ENCODE results near the gene ANKRD12. TPM values are rescaled to one million over a fixed set of nuclear protein-coding genes. Genes with fewer than 3 reads are reported as not detected.

The ANKRD12 gene
- total and polyA plus RNA-seq, 4 donors = 2.7 to 59.7 (median 17.3) TPM

- Histone ChIP-seq H3K36me3 (ENCODE audit: control insufficient read depth in 4 of 4, insufficient read depth in 3 of 4, low read depth in 1 of 4, low read length in 3 of 4) (peaks cover 0 to 2% (median under 1%) of the 10 kb centered on the region in 4 donors), H3K27me3 (ENCODE audit: control insufficient read depth in 4 of 4, insufficient read depth in 4 of 4, low read length in 3 of 4) (no peaks in the 10 kb centered on the region), H3K9me3 (ENCODE audit: control insufficient read depth in 4 of 4, low read length in 3 of 4) (no peaks in the 10 kb centered on the region), H3K4me1 (ENCODE audit: control insufficient read depth in 4 of 4, insufficient read depth in 4 of 4, low read length in 3 of 4) (peaks cover 15 to 63% (median 34%) of the 10 kb centered on the region in 4 donors), H3K27ac (ENCODE audit: low read depth in 1 of 2, low read length in 2 of 2) (peak overlapping the region; percentile 95 to 99), H3K4me3 (ENCODE audit: low read depth in 1 of 3, low read length in 3 of 3) (peak overlapping the region; percentile 20 to 94 (median 61)), H3K9ac (ENCODE audit: low read depth in 1 of 2, low read length in 2 of 2) (peak overlapping the region in 1 of 2 donors; percentile 85)
- TF ChIP-seq, protein P1, sequence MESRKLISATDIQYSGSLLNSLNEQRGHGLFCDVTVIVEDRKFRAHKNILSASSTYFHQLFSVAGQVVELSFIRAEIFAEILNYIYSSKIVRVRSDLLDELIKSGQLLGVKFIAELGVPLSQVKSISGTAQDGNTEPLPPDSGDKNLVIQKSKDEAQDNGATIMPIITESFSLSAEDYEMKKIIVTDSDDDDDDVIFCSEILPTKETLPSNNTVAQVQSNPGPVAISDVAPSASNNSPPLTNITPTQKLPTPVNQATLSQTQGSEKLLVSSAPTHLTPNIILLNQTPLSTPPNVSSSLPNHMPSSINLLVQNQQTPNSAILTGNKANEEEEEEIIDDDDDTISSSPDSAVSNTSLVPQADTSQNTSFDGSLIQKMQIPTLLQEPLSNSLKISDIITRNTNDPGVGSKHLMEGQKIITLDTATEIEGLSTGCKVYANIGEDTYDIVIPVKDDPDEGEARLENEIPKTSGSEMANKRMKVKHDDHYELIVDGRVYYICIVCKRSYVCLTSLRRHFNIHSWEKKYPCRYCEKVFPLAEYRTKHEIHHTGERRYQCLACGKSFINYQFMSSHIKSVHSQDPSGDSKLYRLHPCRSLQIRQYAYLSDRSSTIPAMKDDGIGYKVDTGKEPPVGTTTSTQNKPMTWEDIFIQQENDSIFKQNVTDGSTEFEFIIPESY (IDR thresholded peaks at IDR 0.05) = no peak
- TF ChIP-seq TAF1 (conservative IDR thresholded peaks at IDR 0.05) (no peak), HNF4A (conservative IDR thresholded peaks at IDR 0.05) (no peak)
- no peak for DNase-seq (ENCODE audit: low spot score)
- 45% methylated on average over 3 of the region's 3 CpGs for WGBS
Measured at GRCh38 chr18:9105420-9105819, 31.2 kb upstream of the ANKRD12 start.

DNA sequence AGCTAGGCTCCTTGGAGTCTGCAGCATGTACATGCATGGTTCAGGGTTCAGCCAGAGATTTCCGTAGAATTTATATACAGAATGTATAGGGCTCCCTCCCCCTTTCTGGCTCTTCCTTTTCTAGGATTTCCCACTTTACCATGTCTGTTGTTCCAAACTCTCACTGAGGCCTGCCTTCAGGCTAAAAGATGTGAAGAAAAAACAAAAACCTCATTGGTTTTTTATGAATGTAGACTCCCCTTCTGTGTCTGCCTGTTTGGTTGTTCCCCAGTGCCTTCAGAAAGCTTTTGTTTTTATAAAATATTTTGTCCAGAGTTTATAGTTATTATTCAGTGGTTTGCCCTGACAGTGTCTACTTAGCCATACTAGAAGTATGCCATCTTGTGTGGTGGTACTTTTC lies 30.5 kb upstream of the ANKRD12 start:
- WGBS = 48% methylated on average over 1 of the region's 1 CpG

More for the DNA sequence above, 30.5 kb upstream of the ANKRD12 start:
- Histone ChIP-seq H3K4me3 (ENCODE audit: low read depth in 1 of 3, low read length in 3 of 3) (peak overlapping the region in 1 of 3 donors; percentile 61), H3K9me3 (ENCODE audit: control insufficient read depth in 4 of 4, low read length in 3 of 4) (no peaks in the 10 kb centered on the region), H3K9ac (ENCODE audit: low read depth in 1 of 2, low read length in 2 of 2) (peak overlapping the region in 1 of 2 donors; percentile 61), H3K4me1 (ENCODE audit: control insufficient read depth in 4 of 4, insufficient read depth in 4 of 4, low read length in 3 of 4) (peaks cover 15 to 70% (median 37%) of the 10 kb centered on the region in 4 donors), H3K27me3 (ENCODE audit: control insufficient read depth in 4 of 4, insufficient read depth in 4 of 4, low read length in 3 of 4) (no peaks in the 10 kb centered on the region), H3K27ac (ENCODE audit: low read depth in 1 of 2, low read length in 2 of 2) (peak overlapping the region; percentile 67 to 95), H3K36me3 (ENCODE audit: control insufficient read depth in 4 of 4, insufficient read depth in 3 of 4, low read depth in 1 of 4, low read length in 3 of 4) (peaks cover 0 to 2% (median under 1%) of the 10 kb centered on the region in 4 donors)
- no peak for DNase-seq (ENCODE audit: low spot score)
- TF ChIP-seq RXRA (IDR thresholded peaks at IDR 0.05) = no peak
- TF ChIP-seq FOXA2 (IDR thresholded peaks at IDR 0.05) = no peak
- TF ChIP-seq MAX (IDR thresholded peaks at IDR 0.05) = no peak
- TF ChIP-seq FOXA1 (IDR thresholded peaks at IDR 0.05) = no peak
- no peak for TF ChIP-seq JUND (IDR thresholded peaks at IDR 0.05)
- no peak for TF ChIP-seq REST (IDR thresholded peaks at IDR 0.05)
- TF ChIP-seq ATF3 (IDR thresholded peaks at IDR 0.05) = no peak

Measured in liver (tissue), 9 donors.